K562 (cell line): ENCODE results near the gene BRMS1. TPM values are rescaled to one million over a fixed set of nuclear protein-coding genes. Genes with fewer than 3 reads are reported as not detected.

Source experiments
- CCNT2 ChIP-seq: IDR thresholded peaks from 2 replicates; pipeline ENCODE4 v1.6.1; 2011; ENCODE audit warnings: borderline replicate concordance, low read depth, mild to moderate bottlenecking, moderate library complexity, mixed read lengths, low read length; ENCODE audit not compliant: insufficient read length; ENCODE audit errors: extremely low read depth
- CSDE1 ChIP-seq, 2 experiments: fragments of 450-650 bp; IDR thresholded peaks; 2 replicates each; pipeline ENCODE4 v1.6.1; 2016; ENCODE audit warnings: mild to moderate bottlenecking in 1 of 2
- ETV5 ChIP-seq: sonication (generic); formaldehyde crosslinking; IDR thresholded peaks from 2 replicates; pipeline ENCODE4 v1.4.0; 2020; ENCODE audit warnings: low read depth, mild to moderate bottlenecking, missing genetic modification reagents
- FOSL1 ChIP-seq: fragments of 200-800 bp; sonication (Bioruptor generic); conservative IDR thresholded peaks from 2 replicates; pipeline ENCODE4 v1.6.1; 2016; ENCODE audit warnings: missing genetic modification characterization, missing compliant biosample characterization
- HDAC3 ChIP-seq: fragments of 450-650 bp; IDR thresholded peaks from 2 replicates; pipeline ENCODE4 v1.6.1; 2018; ENCODE audit warnings: borderline replicate concordance, mild to moderate bottlenecking, moderate library complexity; ENCODE audit not compliant: partially characterized antibody
- HLTF ChIP-seq: fragments of 450-650 bp; IDR thresholded peaks from 2 replicates; pipeline ENCODE4 v1.6.1; 2016
- HMG20A ChIP-seq: fragments of 450-650 bp; formaldehyde crosslinking; conservative IDR thresholded peaks from 2 replicates; pipeline ENCODE4 v1.4.0; 2020; ENCODE audit warnings: mild to moderate bottlenecking, mixed read lengths
- MEIS2 ChIP-seq: fragments of 450-650 bp; IDR thresholded peaks from 2 replicates; pipeline ENCODE4 v1.6.1; 2014; ENCODE audit warnings: mild to moderate bottlenecking; ENCODE audit not compliant: partially characterized antibody
- NEUROD1 ChIP-seq: fragments of 150-350 bp; IDR thresholded peaks from 2 replicates; pipeline ENCODE4 v1.6.1; 2014; ENCODE audit warnings: borderline replicate concordance, low read length, low read depth; ENCODE audit not compliant: partially characterized antibody
- POLR2AphosphoS5 ChIP-seq: IDR thresholded peaks from 2 replicates; pipeline ENCODE4 v1.6.1; 2011; ENCODE audit warnings: mild to moderate bottlenecking, low read depth, low read length, moderate library complexity; ENCODE audit not compliant: control insufficient read depth, insufficient read depth
- REST ChIP-seq, 2 experiments: fragments of 450-650 bp; formaldehyde crosslinking in 1 of 2; IDR thresholded peaks; 2 replicates each; pipeline versions ENCODE4 v1.4.0 to v1.6.1; 2014 to 2020; ENCODE audit warnings: mild to moderate bottlenecking in 2 of 2, borderline replicate concordance in 1 of 2, low read depth in 1 of 2
- SIN3B ChIP-seq: fragments of 450-650 bp; IDR thresholded peaks from 2 replicates; pipeline ENCODE4 v1.6.1; 2017; ENCODE audit warnings: low read depth, mild to moderate bottlenecking, moderate library complexity
- TGIF2 ChIP-seq: sonication (generic); formaldehyde crosslinking; IDR thresholded peaks from 2 replicates; pipeline ENCODE4 v1.8.1; 2022; ENCODE audit warnings: mild to moderate bottlenecking, missing genetic modification reagents, moderate library complexity
- ZBTB43 ChIP-seq: sonication (generic); formaldehyde crosslinking; IDR thresholded peaks from 2 replicates; pipeline ENCODE4 v1.8.0; 2023; ENCODE audit warnings: mild to moderate bottlenecking, missing genetic modification reagents
- ZKSCAN1 ChIP-seq: fragments of 150-350 bp; IDR thresholded peaks from 2 replicates; pipeline ENCODE4 v1.6.1; 2016; ENCODE audit warnings: low read depth, low read length
- ZNF224 ChIP-seq: sonication (generic); formaldehyde crosslinking; IDR thresholded peaks from 2 replicates; pipeline ENCODE4 v1.8.0; 2022; ENCODE audit warnings: mild to moderate bottlenecking, missing genetic modification reagents
- ZNF316 ChIP-seq: fragments of 450-650 bp; IDR thresholded peaks from 2 replicates; pipeline ENCODE4 v1.6.1; 2016
- ZNF668 ChIP-seq: fragments of 250-450 bp; sonication (Bioruptor Pico); IDR thresholded peaks from 2 replicates; pipeline ENCODE4 v1.8.0; 2022; ENCODE audit warnings: mild to moderate bottlenecking, inconsistent platforms
- ZZZ3 ChIP-seq: fragments of 450-650 bp; IDR thresholded peaks from 2 replicates; pipeline ENCODE4 v1.6.1; 2016; ENCODE audit warnings: antibody characterized with exemption, mild to moderate bottlenecking, moderate library complexity
- polyA plus RNA-seq, 8 experiments: library from polyadenylated mRNA; depleted of rRNA in 4 of 8; stranded (reverse) in 5 of 8; unstranded in 3 of 8; fragments of >200 nt; fragmentation: Nextera tagmentation in 2 of 8; fragmentation: Illumina TruSeq in 1 of 8; extraction: Ambion mirVana in 2 of 8; extraction: Trizol in 1 of 8; gene quantifications; 2 replicates each; pipeline versions ENCODE4 v1.2.1 to v1.2.3, GENCODE V29; 2011 to 2014; ENCODE audit warnings: inconsistent platforms in 1 of 8, missing spikeins in 1 of 8
- total RNA-seq, 7 experiments: library from RNA; depleted of rRNA in 6 of 7; stranded (reverse); fragments of >200 nt in 6 of 7; fragmentation: Illumina TruSeq in 2 of 7; extraction: Trizol in 2 of 7; gene quantifications; 2 replicates each; pipeline versions ENCODE4 v1.2.1 to v1.2.3, GENCODE V29; 2011 to 2021; ENCODE audit warnings: low replicate concordance in 1 of 7

The BRMS1 gene
- total and polyA plus RNA-seq, 9 of the 15 experiments (the other 6 are each of a cell fraction or from before 2014, with no cell fraction given), result 2.2 to 78.8 (median 33.4) TPM

GRCh38 chr11:66344550-66345315 is at the start of gene BRMS1 (continued):
- TF ChIP-seq FOSL1 (0 out of 2 replicates have a peak, but pooled peaks have one; percentile 24), ZNF224 (CRISPR knock-in tag) (no peak), NEUROD1 (peak; percentile 68), ETV5 (CRISPR knock-in tag) (peak; percentile 34; the same call in 1 of the 2 replicates), ZBTB43 (no peak), SIN3B (peak; percentile 96), CSDE1 (IDR thresholded peaks at IDR 0.05) (peak in 1 of 2 experiments; percentile 77; a peak in 2 of 4 replicates), REST (IDR thresholded peaks at IDR 0.05; ENCODE audit: borderline replicate concordance) (peak; percentile 48), REST (CRISPR knock-in tag; IDR thresholded peaks at IDR 0.05; ENCODE audit: low read depth) (no peak), ZNF668 (CRISPR knock-in tag) (no peak), ZNF316 (0 out of 2 replicates have a peak, but pooled peaks have one; percentile 11), CCNT2 (peak; percentile 70), HDAC3 (no peak), HMG20A (CRISPR knock-in tag) (no peak), MEIS2 (no peak), ZKSCAN1 (no peak), HLTF (0 out of 2 replicates have a peak, but pooled peaks have one; percentile 49), POLR2AphosphoS5 (peak; percentile 56; the same call in 1 of the 2 replicates), TGIF2 (CRISPR knock-in tag) (no peak), ZZZ3 (no peak)
